ENCODE data around the gene SLC35F1. TPM values are rescaled to one million over a fixed set of nuclear protein-coding genes. Genes with fewer than 3 reads are reported as not detected.

SLC35F1 gene
- total RNA-seq, 1 donor from 2014 or later = 22.4 TPM

DNA sequence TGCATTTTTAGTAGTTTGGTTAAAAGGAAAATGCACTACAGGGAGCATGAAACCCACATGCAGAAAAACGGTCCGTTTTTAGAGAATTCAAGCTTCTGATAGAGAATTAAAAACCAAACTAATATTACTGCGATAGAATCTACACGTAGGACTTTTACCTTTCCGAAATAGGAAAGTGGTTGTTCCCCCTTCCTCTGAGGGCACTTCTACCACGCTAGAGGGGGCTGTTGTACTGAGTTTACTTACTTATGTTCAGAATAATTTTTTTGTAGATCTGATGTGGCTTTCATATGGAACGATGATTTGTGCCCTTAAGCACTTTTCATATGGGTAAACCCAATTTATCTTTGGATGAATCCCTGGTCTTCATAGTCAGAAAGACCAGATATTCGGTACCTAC lies 376.7 kb downstream of the SLC35F1 start:
- Mint-ChIP-seq H3K36me3 (ENCODE audit: unreplicated experiment) (peaks cover 2% of the 10 kb centered on the region), H3K9me3 (ENCODE audit: unreplicated experiment) (peaks cover 2% of the 10 kb centered on the region), H3K27me3 (ENCODE audit: unreplicated experiment) (no peaks in the 10 kb centered on the region), H3K4me1 (ENCODE audit: low read depth, unreplicated experiment) (peaks cover 10% of the 10 kb centered on the region), H3K4me3 (ENCODE audit: unreplicated experiment) (no peak overlapping the region), H3K27ac (ENCODE audit: unreplicated experiment) (no peak overlapping the region)
- DNase-seq = peak; percentile 27
- TF ChIP-seq, protein P1, sequence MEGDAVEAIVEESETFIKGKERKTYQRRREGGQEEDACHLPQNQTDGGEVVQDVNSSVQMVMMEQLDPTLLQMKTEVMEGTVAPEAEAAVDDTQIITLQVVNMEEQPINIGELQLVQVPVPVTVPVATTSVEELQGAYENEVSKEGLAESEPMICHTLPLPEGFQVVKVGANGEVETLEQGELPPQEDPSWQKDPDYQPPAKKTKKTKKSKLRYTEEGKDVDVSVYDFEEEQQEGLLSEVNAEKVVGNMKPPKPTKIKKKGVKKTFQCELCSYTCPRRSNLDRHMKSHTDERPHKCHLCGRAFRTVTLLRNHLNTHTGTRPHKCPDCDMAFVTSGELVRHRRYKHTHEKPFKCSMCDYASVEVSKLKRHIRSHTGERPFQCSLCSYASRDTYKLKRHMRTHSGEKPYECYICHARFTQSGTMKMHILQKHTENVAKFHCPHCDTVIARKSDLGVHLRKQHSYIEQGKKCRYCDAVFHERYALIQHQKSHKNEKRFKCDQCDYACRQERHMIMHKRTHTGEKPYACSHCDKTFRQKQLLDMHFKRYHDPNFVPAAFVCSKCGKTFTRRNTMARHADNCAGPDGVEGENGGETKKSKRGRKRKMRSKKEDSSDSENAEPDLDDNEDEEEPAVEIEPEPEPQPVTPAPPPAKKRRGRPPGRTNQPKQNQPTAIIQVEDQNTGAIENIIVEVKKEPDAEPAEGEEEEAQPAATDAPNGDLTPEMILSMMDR (IDR thresholded peaks at IDR 0.05; ENCODE audit: partially characterized antibody, unreplicated experiment) = peak; percentile 55

DNA sequence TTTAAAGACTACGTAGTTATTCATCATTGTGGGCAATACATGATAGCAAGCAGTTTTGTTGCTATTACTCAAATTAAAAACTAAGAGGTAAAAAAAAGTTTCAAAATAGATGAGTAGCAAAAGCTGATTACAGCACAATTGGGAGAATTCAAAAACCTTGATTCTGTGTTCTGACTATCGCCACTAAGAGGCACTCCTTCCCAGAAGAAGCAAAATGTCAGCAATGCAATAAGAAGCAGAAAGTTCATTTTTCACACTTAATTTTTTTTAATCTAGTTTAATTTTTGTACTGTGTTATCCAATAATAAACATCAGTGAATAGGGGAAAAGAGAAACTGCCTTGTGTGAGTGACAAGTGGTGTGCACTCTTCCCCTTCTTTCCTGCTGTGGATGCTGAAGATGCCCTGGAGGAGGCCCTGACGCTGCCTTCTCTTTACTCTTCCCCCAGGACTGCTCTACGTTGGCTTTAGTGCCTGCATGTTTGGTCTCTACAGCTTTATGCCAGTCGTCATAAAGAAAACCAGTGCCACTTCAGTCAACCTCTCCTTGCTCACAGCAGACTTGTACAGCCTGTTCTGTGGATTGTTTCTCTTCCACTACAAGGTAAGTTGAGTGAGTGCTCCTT lies 377.8 kb downstream of the SLC35F1 start:
- TF ChIP-seq, protein P1 (IDR thresholded peaks at IDR 0.05; ENCODE audit: partially characterized antibody, unreplicated experiment) = peak; percentile 18
- peaks cover 10% of the 10 kb centered on the region for H3K4me1 Mint-ChIP-seq (ENCODE audit: low read depth, unreplicated experiment)
- H3K27me3 Mint-ChIP-seq (ENCODE audit: unreplicated experiment) = no peaks in the 10 kb centered on the region
- H3K36me3 Mint-ChIP-seq (ENCODE audit: unreplicated experiment) = peaks cover 4% of the 10 kb centered on the region
- no peak overlapping the region for H3K27ac Mint-ChIP-seq (ENCODE audit: unreplicated experiment)
- H3K9me3 Mint-ChIP-seq (ENCODE audit: unreplicated experiment) = peaks cover 2% of the 10 kb centered on the region
- no peak overlapping the region for H3K4me3 Mint-ChIP-seq (ENCODE audit: unreplicated experiment)
- DNase-seq = no peak

DNA sequence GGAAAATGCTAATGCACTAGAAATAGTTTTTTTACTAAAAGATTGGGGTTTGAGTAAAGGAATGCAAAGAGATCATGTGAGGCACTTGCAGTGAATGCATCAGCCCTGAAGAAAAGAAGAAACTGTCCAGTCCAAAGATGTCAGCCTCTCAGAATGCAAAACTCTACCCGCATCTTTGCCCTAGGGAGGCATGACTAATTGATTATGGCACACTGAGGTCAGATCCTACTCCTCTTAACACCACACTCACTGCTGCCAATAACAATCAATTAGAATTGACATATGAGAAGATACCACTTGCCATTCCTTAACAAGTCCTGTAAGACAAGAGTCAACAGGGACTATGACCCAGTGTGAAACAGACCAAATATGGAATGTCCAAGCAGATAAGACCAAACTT lies 378.7 kb downstream of the SLC35F1 start:
- DNase-seq = no peak
- peaks cover 10% of the 10 kb centered on the region for H3K4me1 Mint-ChIP-seq (ENCODE audit: low read depth, unreplicated experiment)
- peaks cover 4% of the 10 kb centered on the region for H3K36me3 Mint-ChIP-seq (ENCODE audit: unreplicated experiment)
- H3K9me3 Mint-ChIP-seq (ENCODE audit: unreplicated experiment) = no peaks in the 10 kb centered on the region
- no peak overlapping the region for H3K27ac Mint-ChIP-seq (ENCODE audit: unreplicated experiment)
- TF ChIP-seq, protein P1 (IDR thresholded peaks at IDR 0.05; ENCODE audit: partially characterized antibody, unreplicated experiment) = no peak
- no peaks in the 10 kb centered on the region for H3K27me3 Mint-ChIP-seq (ENCODE audit: unreplicated experiment)
- no peak overlapping the region for H3K4me3 Mint-ChIP-seq (ENCODE audit: unreplicated experiment)

DNA sequence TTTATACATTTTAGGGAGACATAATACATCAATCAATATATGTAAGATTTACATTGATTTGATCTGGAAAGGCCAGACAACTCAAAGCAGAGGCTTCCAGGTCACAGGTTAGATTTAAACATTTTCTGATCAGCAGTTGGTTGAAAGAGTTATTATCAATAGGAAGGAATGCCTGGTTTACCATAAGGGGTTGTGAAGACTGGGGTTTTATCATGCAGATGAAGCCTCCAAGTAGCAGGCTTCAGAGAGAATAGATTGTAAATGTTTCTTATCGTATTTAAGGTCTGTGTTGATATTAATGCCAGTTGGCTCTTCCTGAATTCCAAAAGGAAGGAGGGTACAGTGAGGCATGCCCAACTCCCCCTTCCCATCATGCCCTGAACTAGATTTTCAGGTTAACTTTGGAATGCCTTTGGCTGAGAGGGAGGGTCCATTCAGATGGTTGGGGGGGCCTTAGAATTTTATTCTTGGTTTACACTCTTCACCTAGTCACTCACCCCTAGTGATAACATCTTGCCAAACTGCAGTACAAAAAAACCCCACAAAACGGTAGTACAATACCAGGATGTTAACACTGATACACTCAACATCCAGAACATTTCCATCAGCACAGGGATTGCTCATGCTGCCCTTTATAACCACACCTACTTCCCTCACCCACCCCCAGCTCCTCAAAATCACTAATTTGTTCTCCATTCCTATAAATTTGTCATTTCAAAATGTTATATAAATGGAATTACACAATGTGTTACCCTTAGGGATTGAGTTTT lies 381.5 kb downstream of the SLC35F1 start:
- Mint-ChIP-seq H3K27ac (ENCODE audit: unreplicated experiment) (no peak overlapping the region), H3K4me3 (ENCODE audit: unreplicated experiment) (no peak overlapping the region), H3K36me3 (ENCODE audit: unreplicated experiment) (peaks cover 4% of the 10 kb centered on the region), H3K27me3 (ENCODE audit: unreplicated experiment) (no peaks in the 10 kb centered on the region), H3K4me1 (ENCODE audit: low read depth, unreplicated experiment) (peaks cover 15% of the 10 kb centered on the region), H3K9me3 (ENCODE audit: unreplicated experiment) (no peaks in the 10 kb centered on the region)
- no peak for DNase-seq
- TF ChIP-seq, protein P1 (IDR thresholded peaks at IDR 0.05; ENCODE audit: partially characterized antibody, unreplicated experiment) = no peak

DNA sequence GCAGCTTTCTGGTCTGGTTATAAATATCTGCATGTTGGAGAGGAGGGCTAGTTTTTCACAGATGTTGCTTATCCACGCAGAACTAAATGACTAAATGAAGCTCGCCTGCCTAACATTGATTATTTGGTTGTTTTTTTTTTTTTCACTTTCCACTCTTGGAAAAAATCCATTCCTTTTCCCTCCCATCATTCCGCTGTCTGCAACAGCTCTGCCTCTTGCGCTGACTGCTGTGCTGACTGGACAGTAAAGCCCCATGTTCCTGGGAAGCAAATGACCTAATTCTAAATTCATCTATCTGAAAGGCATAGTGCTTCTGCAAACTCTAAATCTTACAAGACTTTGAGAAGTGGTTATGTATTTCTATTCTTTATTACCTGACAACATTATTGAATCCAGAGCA lies 385.5 kb downstream of the SLC35F1 start:
- Mint-ChIP-seq H3K27me3 (ENCODE audit: unreplicated experiment) (no peaks in the 10 kb centered on the region), H3K36me3 (ENCODE audit: unreplicated experiment) (peaks cover 4% of the 10 kb centered on the region), H3K27ac (ENCODE audit: unreplicated experiment) (no peak overlapping the region), H3K4me3 (ENCODE audit: unreplicated experiment) (no peak overlapping the region), H3K4me1 (ENCODE audit: low read depth, unreplicated experiment) (peaks cover 5% of the 10 kb centered on the region), H3K9me3 (ENCODE audit: unreplicated experiment) (no peaks in the 10 kb centered on the region)
- TF ChIP-seq, protein P1 (IDR thresholded peaks at IDR 0.05; ENCODE audit: partially characterized antibody, unreplicated experiment) = no peak
- no peak for DNase-seq

Data from glutamatergic neuron (in vitro differentiated cells).